ENCODE data around the gene MORN1.
A peak's percentile ranks its signal among the peaks of the same experiment; 100 is the strongest.

GRCh38 chr1:2381741-2382620 is 9.4 kb downstream of the MORN1 start:
- peak; percentile 90 to 99 (median 98) for TF ChIP-seq CTCF (IDR thresholded peaks at IDR 0.05)
- TF ChIP-seq POLR2A (IDR thresholded peaks at IDR 0.05), result no peak

All from uterus (tissue), 2 donors.